ENCODE results near the gene MORC3. TPM values are rescaled to one million over a fixed set of nuclear protein-coding genes. Genes with fewer than 3 reads are reported as not detected.
"Not testable (repeated sequence)": the region's sequence is repeated elsewhere in the genome, so short reads cannot be mapped to it uniquely, and the experiment has no call there.

MORC3 gene
- total RNA-seq, 1 donor = 40.2 TPM

GRCh38 chr21:36381841-36382589 lies 62.0 kb downstream of the MORC3 start:
- H3K9me3 ChIP-seq (ENCODE audit: low read depth, low read length) = no peaks in the 10 kb centered on the region
- no peak overlapping the region for H3K4me3 ChIP-seq (ENCODE audit: insufficient read depth, low read length)
- no peaks in the 10 kb centered on the region for H3K79me2 ChIP-seq (ENCODE audit: insufficient read depth, low read length)
- H3K27ac ChIP-seq (ENCODE audit: low read depth, low read length) = no peak overlapping the region
- peaks cover 8% of the 10 kb centered on the region for H3K36me3 ChIP-seq (ENCODE audit: insufficient read depth, low read length)
- peaks cover 6% of the 10 kb centered on the region for H3K4me1 ChIP-seq (ENCODE audit: insufficient read depth, low read length)
- H3K4me2 ChIP-seq (ENCODE audit: insufficient read depth, low read length) = no peak overlapping the region
- TF ChIP-seq, protein P1, sequence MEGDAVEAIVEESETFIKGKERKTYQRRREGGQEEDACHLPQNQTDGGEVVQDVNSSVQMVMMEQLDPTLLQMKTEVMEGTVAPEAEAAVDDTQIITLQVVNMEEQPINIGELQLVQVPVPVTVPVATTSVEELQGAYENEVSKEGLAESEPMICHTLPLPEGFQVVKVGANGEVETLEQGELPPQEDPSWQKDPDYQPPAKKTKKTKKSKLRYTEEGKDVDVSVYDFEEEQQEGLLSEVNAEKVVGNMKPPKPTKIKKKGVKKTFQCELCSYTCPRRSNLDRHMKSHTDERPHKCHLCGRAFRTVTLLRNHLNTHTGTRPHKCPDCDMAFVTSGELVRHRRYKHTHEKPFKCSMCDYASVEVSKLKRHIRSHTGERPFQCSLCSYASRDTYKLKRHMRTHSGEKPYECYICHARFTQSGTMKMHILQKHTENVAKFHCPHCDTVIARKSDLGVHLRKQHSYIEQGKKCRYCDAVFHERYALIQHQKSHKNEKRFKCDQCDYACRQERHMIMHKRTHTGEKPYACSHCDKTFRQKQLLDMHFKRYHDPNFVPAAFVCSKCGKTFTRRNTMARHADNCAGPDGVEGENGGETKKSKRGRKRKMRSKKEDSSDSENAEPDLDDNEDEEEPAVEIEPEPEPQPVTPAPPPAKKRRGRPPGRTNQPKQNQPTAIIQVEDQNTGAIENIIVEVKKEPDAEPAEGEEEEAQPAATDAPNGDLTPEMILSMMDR (IDR thresholded peaks at IDR 0.05; ENCODE audit: extremely low read depth, low read depth, low read length) = no peak
- no peak for DNase-seq (ENCODE audit: insufficient read length, low spot score, missing footprints)
- H2AFZ ChIP-seq (ENCODE audit: low read length) = no peak overlapping the region
- H3K27me3 ChIP-seq (ENCODE audit: insufficient read depth, low read length) = no peaks in the 10 kb centered on the region
- H4K20me1 ChIP-seq (ENCODE audit: insufficient read depth, low read length) = no peaks in the 10 kb centered on the region

DNA sequence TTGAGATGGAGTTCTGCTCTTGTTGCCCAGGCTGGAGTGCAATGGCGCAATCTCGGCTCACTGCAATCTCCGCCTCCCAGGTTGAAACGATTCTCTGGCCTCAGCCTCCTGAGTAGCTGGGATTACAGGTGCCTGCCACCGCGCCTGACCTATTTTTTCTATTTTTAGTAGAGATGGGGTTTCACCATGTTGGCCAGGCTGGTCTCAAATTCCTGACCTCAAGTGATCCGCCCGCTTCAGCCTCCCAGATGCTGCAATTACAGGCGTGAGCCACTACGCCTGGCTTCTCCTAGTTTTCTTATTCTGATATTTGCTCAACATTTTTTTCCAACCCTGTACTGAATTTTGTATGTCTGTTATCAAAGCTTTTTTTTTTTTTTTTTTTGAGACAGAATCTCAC lies 62.7 kb downstream of the MORC3 start:
- not testable (repeated sequence) for H3K4me2 ChIP-seq (ENCODE audit: insufficient read depth, low read length); H4K20me1 ChIP-seq (ENCODE audit: insufficient read depth, low read length); H2AFZ ChIP-seq (ENCODE audit: low read length); H3K79me2 ChIP-seq (ENCODE audit: insufficient read depth, low read length); H3K27ac ChIP-seq (ENCODE audit: low read depth, low read length); DNase-seq (ENCODE audit: insufficient read length, low spot score, missing footprints); H3K4me1 ChIP-seq (ENCODE audit: insufficient read depth, low read length); H3K9me3 ChIP-seq (ENCODE audit: low read depth, low read length); H3K4me3 ChIP-seq (ENCODE audit: insufficient read depth, low read length); H3K36me3 ChIP-seq (ENCODE audit: insufficient read depth, low read length); H3K27me3 ChIP-seq (ENCODE audit: insufficient read depth, low read length)

DNA sequence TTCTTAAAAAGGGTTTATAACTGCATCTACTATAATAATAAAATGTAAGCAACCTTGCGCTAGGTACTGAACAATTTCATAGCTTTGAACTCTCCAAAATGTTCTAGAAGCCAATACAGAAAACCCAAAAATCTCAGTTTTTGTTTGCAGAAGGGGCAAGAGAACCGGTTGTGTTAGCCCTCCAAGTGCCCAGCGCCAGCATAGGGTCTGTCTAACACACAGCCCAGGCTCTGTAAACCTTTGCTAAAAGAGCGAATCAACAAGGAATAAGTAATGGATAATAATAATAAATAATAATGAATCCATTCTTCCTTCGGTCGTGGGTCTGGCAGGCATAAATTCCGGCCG lies 64.9 kb downstream of the MORC3 start:
- Histone ChIP-seq H3K4me2 (ENCODE audit: insufficient read depth, low read length) (peak overlapping the region; percentile 84), H3K79me2 (ENCODE audit: insufficient read depth, low read length) (no peaks in the 10 kb centered on the region), H4K20me1 (ENCODE audit: insufficient read depth, low read length) (no peaks in the 10 kb centered on the region), H3K9me3 (ENCODE audit: low read depth, low read length) (no peaks in the 10 kb centered on the region), H3K4me1 (ENCODE audit: insufficient read depth, low read length) (peaks cover 6% of the 10 kb centered on the region), H3K4me3 (ENCODE audit: insufficient read depth, low read length) (peak overlapping the region; percentile 73), H2AFZ (ENCODE audit: low read length) (no peak overlapping the region), H3K27ac (ENCODE audit: low read depth, low read length) (no peak overlapping the region), H3K36me3 (ENCODE audit: insufficient read depth, low read length) (no peaks in the 10 kb centered on the region), H3K27me3 (ENCODE audit: insufficient read depth, low read length) (no peaks in the 10 kb centered on the region)
- DNase-seq (ENCODE audit: insufficient read length, low spot score, missing footprints) = peak; percentile 78
- TF ChIP-seq, protein P1 (IDR thresholded peaks at IDR 0.05; ENCODE audit: extremely low read depth, low read depth, low read length) = no peak

- Histone ChIP-seq H2AFZ (ENCODE audit: low read length) (peak within 1 kb of the TSS; percentile 55), H3K79me2 (ENCODE audit: insufficient read depth, low read length) (no peaks in the 10 kb centered on the region), H3K4me3 (ENCODE audit: insufficient read depth, low read length) (peak within 1 kb of the TSS; percentile 73), H3K9me3 (ENCODE audit: low read depth, low read length) (no peaks in the 10 kb centered on the region), H3K27me3 (ENCODE audit: insufficient read depth, low read length) (no peaks in the 10 kb centered on the region), H3K4me1 (ENCODE audit: insufficient read depth, low read length) (peaks cover 6% of the 10 kb centered on the region), H3K4me2 (ENCODE audit: insufficient read depth, low read length) (peak within 1 kb of the TSS; percentile 84), H3K36me3 (ENCODE audit: insufficient read depth, low read length) (no peaks in the 10 kb centered on the region), H3K27ac (ENCODE audit: low read depth, low read length) (peak within 1 kb of the TSS; percentile 5), H4K20me1 (ENCODE audit: insufficient read depth, low read length) (no peaks in the 10 kb centered on the region)
- DNase-seq (ENCODE audit: insufficient read length, low spot score, missing footprints) = peak; percentile 96
- TF ChIP-seq, protein P1 (IDR thresholded peaks at IDR 0.05; ENCODE audit: extremely low read depth, low read depth, low read length) = no peak
These were observed 65.4 kb downstream of the MORC3 start, which contains the start of gene CHAF1B for GRCh38 chr21:36385233-36386030. Gene CHAF1B, plus strand, starts transcription at chr21:36385392. Its CDS starts 745 bp downstream, at chr21:36386137.
